ENCODE data around the gene CTNNA3. TPM values are rescaled to one million over a fixed set of nuclear protein-coding genes. Genes with fewer than 3 reads are reported as not detected.

The CTNNA3 gene
- total and polyA plus RNA-seq, 2 donors (not counting 1 experiment from before 2014, with no cell fraction given) = not detected

GRCh38 chr10:65898055-65898454, 1797.9 kb downstream of the CTNNA3 start:
- DNase-seq (ENCODE audit: low read depth in 2 of 2) = no peak
- no peak overlapping the region for H3K9ac ChIP-seq (ENCODE audit: insufficient read depth, low read length)
- no peaks in the 10 kb centered on the region for H3K79me2 ChIP-seq (ENCODE audit: control insufficient read depth, insufficient read depth, low read length)
- H3K27ac ChIP-seq (ENCODE audit: insufficient read depth, low read length) = no peak overlapping the region
- H3K9me3 ChIP-seq (ENCODE audit: control insufficient read depth, insufficient read depth, low read depth, low read length) = no peaks in the 10 kb centered on the region
- no peak overlapping the region for H3K4me3 ChIP-seq (replicated peaks in 1 of 4; ENCODE audit: control extremely low read depth in 1 of 4, insufficient read depth in 1 of 4, low read depth in 3 of 4, low read length in 4 of 4)
- no peaks in the 10 kb centered on the region for H3K27me3 ChIP-seq (ENCODE audit: control insufficient read depth, insufficient read depth, low read length)
- H2AFZ ChIP-seq (ENCODE audit: low read length) = no peak overlapping the region
- H3K36me3 ChIP-seq (ENCODE audit: control insufficient read depth, insufficient read depth, low read length) = no peaks in the 10 kb centered on the region
- H3K4me1 ChIP-seq (ENCODE audit: control insufficient read depth, extremely low read depth, insufficient read depth, low read length) = no peaks in the 10 kb centered on the region
- TF ChIP-seq CTCF (conservative IDR thresholded peaks at IDR 0.05 in 1 of 2, IDR thresholded peaks at IDR 0.05 in 1 of 2; ENCODE audit: low read depth in 1 of 2, low read length in 2 of 2) (no peak), EZH2 (IDR thresholded peaks at IDR 0.05; ENCODE audit: low read length, missing control alignments) (no peak)
- no peak overlapping the region for H3K4me2 ChIP-seq (ENCODE audit: extremely low read depth, insufficient read depth, low read length)
- H4K20me1 ChIP-seq (ENCODE audit: control insufficient read depth, extremely low read depth, insufficient read depth, low read length) = no peaks in the 10 kb centered on the region

DNA sequence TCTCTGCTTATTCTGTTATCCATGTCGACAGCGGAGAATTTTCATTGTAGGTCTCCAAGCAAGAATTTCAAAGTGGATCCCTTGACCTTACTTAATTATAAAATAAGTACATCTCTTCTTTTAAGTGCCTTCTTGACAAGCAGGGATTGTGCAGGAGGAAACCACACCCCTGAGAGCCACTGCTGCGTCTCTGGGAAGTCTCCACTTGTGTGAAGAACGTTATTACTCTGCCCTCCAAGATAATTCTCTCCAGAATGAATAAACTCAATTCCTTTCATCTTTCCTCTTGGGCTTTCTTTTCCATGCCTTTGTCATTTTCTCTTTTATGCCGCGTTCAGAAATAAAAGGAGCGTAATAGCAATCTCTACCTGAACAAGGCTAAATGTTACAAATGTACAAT, 1801.0 kb downstream of the CTNNA3 start:
- Histone ChIP-seq H3K4me1 (ENCODE audit: control insufficient read depth, extremely low read depth, insufficient read depth, low read length) (no peaks in the 10 kb centered on the region), H3K9me3 (ENCODE audit: control insufficient read depth, insufficient read depth, low read depth, low read length) (no peaks in the 10 kb centered on the region), H4K20me1 (ENCODE audit: control insufficient read depth, extremely low read depth, insufficient read depth, low read length) (no peaks in the 10 kb centered on the region), H3K27me3 (ENCODE audit: control insufficient read depth, insufficient read depth, low read length) (no peaks in the 10 kb centered on the region), H3K4me3 (replicated peaks in 1 of 4; ENCODE audit: control extremely low read depth in 1 of 4, insufficient read depth in 1 of 4, low read depth in 3 of 4, low read length in 4 of 4) (no peak overlapping the region), H3K4me2 (ENCODE audit: extremely low read depth, insufficient read depth, low read length) (no peak overlapping the region), H3K36me3 (ENCODE audit: control insufficient read depth, insufficient read depth, low read length) (no peaks in the 10 kb centered on the region), H3K27ac (ENCODE audit: insufficient read depth, low read length) (no peak overlapping the region), H2AFZ (ENCODE audit: low read length) (no peak overlapping the region), H3K9ac (ENCODE audit: insufficient read depth, low read length) (no peak overlapping the region), H3K79me2 (ENCODE audit: control insufficient read depth, insufficient read depth, low read length) (no peaks in the 10 kb centered on the region)
- TF ChIP-seq EZH2 (IDR thresholded peaks at IDR 0.05; ENCODE audit: low read length, missing control alignments) = no peak
- TF ChIP-seq CTCF (conservative IDR thresholded peaks at IDR 0.05 in 1 of 2, IDR thresholded peaks at IDR 0.05 in 1 of 2; ENCODE audit: low read depth in 1 of 2, low read length in 2 of 2) = no peak
- DNase-seq (ENCODE audit: low read depth in 2 of 2) = no peak

GRCh38 chr10:65894379-65894778, 1801.6 kb downstream of the CTNNA3 start:
- Histone ChIP-seq H2AFZ (ENCODE audit: low read length) (no peak overlapping the region), H3K79me2 (ENCODE audit: control insufficient read depth, insufficient read depth, low read length) (no peaks in the 10 kb centered on the region)

More at GRCh38 chr10:65894379-65894778, 1801.6 kb downstream of the CTNNA3 start:
- Histone ChIP-seq H3K4me3 (replicated peaks in 1 of 4; ENCODE audit: control extremely low read depth in 1 of 4, insufficient read depth in 1 of 4, low read depth in 3 of 4, low read length in 4 of 4) (no peak overlapping the region), H3K27ac (ENCODE audit: insufficient read depth, low read length) (no peak overlapping the region), H3K9ac (ENCODE audit: insufficient read depth, low read length) (no peak overlapping the region), H3K4me2 (ENCODE audit: extremely low read depth, insufficient read depth, low read length) (no peak overlapping the region), H3K36me3 (ENCODE audit: control insufficient read depth, insufficient read depth, low read length) (no peaks in the 10 kb centered on the region), H3K27me3 (ENCODE audit: control insufficient read depth, insufficient read depth, low read length) (no peaks in the 10 kb centered on the region), H3K9me3 (ENCODE audit: control insufficient read depth, insufficient read depth, low read depth, low read length) (no peaks in the 10 kb centered on the region), H3K4me1 (ENCODE audit: control insufficient read depth, extremely low read depth, insufficient read depth, low read length) (no peaks in the 10 kb centered on the region), H4K20me1 (ENCODE audit: control insufficient read depth, extremely low read depth, insufficient read depth, low read length) (no peaks in the 10 kb centered on the region)
- no peak for DNase-seq (ENCODE audit: low read depth in 2 of 2)
- TF ChIP-seq EZH2 (IDR thresholded peaks at IDR 0.05; ENCODE audit: low read length, missing control alignments) (no peak), CTCF (conservative IDR thresholded peaks at IDR 0.05 in 1 of 2, IDR thresholded peaks at IDR 0.05 in 1 of 2; ENCODE audit: low read depth in 1 of 2, low read length in 2 of 2) (no peak)
